WI38 (cell line): ENCODE data around the gene NCAPD3.

Experiments
- H3K4me3 ChIP-seq: 2 replicates; pipeline ENCODE4 v1.5.1; 2011; ENCODE audit warnings: low read depth, mild to moderate bottlenecking, control low read depth, low read length
- CTCF ChIP-seq: IDR thresholded peaks from 2 replicates; pipeline ENCODE4 v1.5.1; 2012; ENCODE audit warnings: low read depth, mild to moderate bottlenecking, control low read depth, low read length

Gene NCAPD3

GRCh38 chr11:134267966-134268365, 44.2 kb upstream of the NCAPD3 start:
- no peak for TF ChIP-seq CTCF
- no peak overlapping the region for H3K4me3 ChIP-seq

- H3K4me3 ChIP-seq, result no peak overlapping the region
- no peak for TF ChIP-seq CTCF
These were observed 43.7 kb upstream of the NCAPD3 start for GRCh38 chr11:134267461-134267860.

- H3K4me3 ChIP-seq, result no peak overlapping the region
- TF ChIP-seq CTCF, result no peak
These were observed 43.1 kb upstream of the NCAPD3 start for GRCh38 chr11:134266841-134267251.

GRCh38 chr11:134266440-134266839, 42.7 kb upstream of the NCAPD3 start:
- H3K4me3 ChIP-seq, result no peak overlapping the region
- TF ChIP-seq CTCF, result no peak

- no peak for TF ChIP-seq CTCF
- H3K4me3 ChIP-seq, result no peak overlapping the region
These were observed 41.4 kb upstream of the NCAPD3 start for GRCh38 chr11:134264966-134265764.

GRCh38 chr11:134261626-134262488, 38.1 kb upstream of the NCAPD3 start:
- TF ChIP-seq CTCF, result peak; percentile 39; the same call in 1 of the 2 replicates

GRCh38 chr11:134260983-134261382, 37.2 kb upstream of the NCAPD3 start:
- H3K4me3 ChIP-seq, result no peak overlapping the region
- TF ChIP-seq CTCF, result no peak

More at GRCh38 chr11:134261626-134262488, 38.1 kb upstream of the NCAPD3 start:
- H3K4me3 ChIP-seq, result no peak overlapping the region
